ENCODE results near the gene ADAMTSL4. TPM values are rescaled to one million over a fixed set of nuclear protein-coding genes. Genes with fewer than 3 reads are reported as not detected.

The ADAMTSL4 gene
- total RNA-seq, 1 experiment from 2014 or later, result 0.87 TPM

DNA sequence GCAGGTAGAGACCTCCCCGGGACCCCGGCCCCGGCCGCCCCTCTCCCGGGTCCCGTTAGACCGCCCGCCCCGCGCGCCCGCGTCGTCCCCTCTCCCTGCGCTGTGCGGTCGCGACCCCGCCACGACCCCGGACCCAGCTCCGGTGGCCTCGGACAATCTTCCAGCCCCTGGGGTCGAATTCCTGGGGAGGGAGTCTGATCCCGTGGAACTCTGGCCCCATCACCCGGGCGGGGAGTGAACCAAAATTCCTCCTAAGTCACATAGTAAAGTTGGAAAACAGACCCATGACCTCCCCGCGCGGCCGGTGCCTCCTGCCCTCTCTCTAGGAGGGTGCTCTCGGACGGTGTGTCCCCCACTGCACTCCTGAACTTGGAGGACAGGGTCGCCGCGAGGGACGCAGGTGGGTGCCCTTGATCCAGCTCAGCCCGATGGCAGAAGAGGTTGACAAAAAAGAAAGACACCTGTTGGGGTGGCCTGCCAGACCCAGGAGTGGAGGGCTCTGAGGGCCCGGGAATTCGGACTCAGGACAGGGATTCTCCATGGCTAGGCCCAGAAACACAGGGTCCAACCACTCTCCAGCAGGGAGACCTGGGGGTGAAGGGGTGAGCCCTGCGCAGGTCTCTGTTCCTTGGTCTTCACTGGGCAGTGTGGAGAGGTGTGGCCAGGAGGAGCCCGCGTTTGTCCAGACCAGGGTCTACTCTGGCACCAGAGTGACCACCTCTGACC is 451 bp downstream of the ADAMTSL4 start:
- no peak for DNase-seq
- no peaks in the 10 kb centered on the region for H3K36me3 ChIP-seq (ENCODE audit: low read depth, low read length)
- no peak overlapping the region for H3K9ac ChIP-seq (ENCODE audit: low read length)
- peak overlapping the region; percentile 85 for H3K4me2 ChIP-seq (ENCODE audit: low read length)
- peak overlapping the region; percentile 70 for H2AFZ ChIP-seq (ENCODE audit: low read length)
- H3F3A ChIP-seq (ENCODE audit: low read length, unreplicated experiment), result no peaks in the 10 kb centered on the region
- POLR2A ChIA-PET (ENCODE audit: unreplicated experiment), result no interaction called here
- peaks cover 20% of the 10 kb centered on the region for H3K4me1 ChIP-seq (ENCODE audit: insufficient read depth, low read length)
- no peaks in the 10 kb centered on the region for H4K20me1 ChIP-seq (ENCODE audit: low read length)
- no peaks in the 10 kb centered on the region for H3K9me2 ChIP-seq (replicated peaks; ENCODE audit: low read length)
- TF ChIP-seq EZH2phosphoT487 (IDR thresholded peaks at IDR 0.05; ENCODE audit: borderline replicate concordance, low read length), result no peak
- TF ChIP-seq, protein P1, sequence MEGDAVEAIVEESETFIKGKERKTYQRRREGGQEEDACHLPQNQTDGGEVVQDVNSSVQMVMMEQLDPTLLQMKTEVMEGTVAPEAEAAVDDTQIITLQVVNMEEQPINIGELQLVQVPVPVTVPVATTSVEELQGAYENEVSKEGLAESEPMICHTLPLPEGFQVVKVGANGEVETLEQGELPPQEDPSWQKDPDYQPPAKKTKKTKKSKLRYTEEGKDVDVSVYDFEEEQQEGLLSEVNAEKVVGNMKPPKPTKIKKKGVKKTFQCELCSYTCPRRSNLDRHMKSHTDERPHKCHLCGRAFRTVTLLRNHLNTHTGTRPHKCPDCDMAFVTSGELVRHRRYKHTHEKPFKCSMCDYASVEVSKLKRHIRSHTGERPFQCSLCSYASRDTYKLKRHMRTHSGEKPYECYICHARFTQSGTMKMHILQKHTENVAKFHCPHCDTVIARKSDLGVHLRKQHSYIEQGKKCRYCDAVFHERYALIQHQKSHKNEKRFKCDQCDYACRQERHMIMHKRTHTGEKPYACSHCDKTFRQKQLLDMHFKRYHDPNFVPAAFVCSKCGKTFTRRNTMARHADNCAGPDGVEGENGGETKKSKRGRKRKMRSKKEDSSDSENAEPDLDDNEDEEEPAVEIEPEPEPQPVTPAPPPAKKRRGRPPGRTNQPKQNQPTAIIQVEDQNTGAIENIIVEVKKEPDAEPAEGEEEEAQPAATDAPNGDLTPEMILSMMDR (conservative IDR thresholded peaks at IDR 0.05; ENCODE audit: low read depth, low read length), result no peak
- TF ChIP-seq EZH2 (IDR thresholded peaks at IDR 0.05; ENCODE audit: low read length, unreplicated experiment), result no peak
- no peaks in the 10 kb centered on the region for H3K79me2 ChIP-seq (ENCODE audit: low read length)
- no peaks in the 10 kb centered on the region for H3K27me3 ChIP-seq (ENCODE audit: low read length)
- no peaks in the 10 kb centered on the region for H3K9me3 ChIP-seq (ENCODE audit: low read length)
- H3K4me3 ChIP-seq (ENCODE audit: low read length), result peak overlapping the region; percentile 60
- intact Hi-C loops (cut with micrococcal nuclease), result loop anchor here (5.0 kb wide), 1 partner anchor 87 kb away; no protein-coding TSS in a partner anchor
- BruUV-seq (replicated peaks), result no TSS peak
- CTCF ChIA-PET, result no interaction called here
- no peak overlapping the region for H3K27ac ChIP-seq (ENCODE audit: low read length)
- peak; percentile 1; the same call in 1 of the 2 replicates for ATAC-seq

DNA sequence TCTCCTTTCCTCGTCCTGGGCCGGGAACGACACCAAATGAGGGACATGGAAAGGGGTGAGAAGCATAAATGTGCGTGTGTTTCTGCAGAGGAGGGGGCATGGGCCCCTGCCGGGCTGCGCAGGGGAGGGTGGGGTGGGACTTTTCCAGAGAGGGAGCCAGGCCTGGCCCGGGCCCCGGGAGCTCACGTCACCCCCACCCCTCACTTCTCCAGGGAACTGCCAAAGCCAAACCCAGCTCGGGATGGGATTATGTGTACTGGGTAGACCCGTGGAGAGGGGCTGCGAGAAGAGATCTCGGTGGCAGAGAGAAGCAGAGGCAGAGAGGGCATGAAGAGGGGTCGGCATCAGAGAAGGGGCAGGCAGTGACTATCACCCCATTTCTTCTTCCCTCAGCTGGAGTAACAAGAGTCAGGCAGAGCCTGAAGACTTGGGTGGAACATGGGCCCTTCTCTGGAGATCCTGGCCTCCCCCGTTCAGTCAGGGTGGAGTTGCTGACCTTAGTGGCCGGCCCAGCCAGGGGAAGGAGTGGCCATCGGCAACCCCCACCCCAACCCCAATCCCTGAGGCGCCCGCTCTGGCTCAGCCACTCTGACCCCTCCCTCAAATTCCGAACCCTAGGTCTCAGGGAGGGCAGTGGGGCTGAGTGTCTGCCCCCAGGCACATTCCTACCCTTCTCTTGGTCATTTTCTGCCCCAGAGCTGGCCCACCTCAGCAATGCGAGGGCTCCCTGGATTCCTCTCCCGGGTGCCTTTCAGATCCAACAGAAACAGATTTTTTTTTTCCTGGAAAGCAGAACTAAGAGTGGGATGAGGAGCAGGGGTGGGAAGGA is 1.2 kb downstream of the ADAMTSL4 start:
- TF ChIP-seq EZH2 (IDR thresholded peaks at IDR 0.05; ENCODE audit: low read length, unreplicated experiment), result no peak
- TF ChIP-seq, protein P1 (conservative IDR thresholded peaks at IDR 0.05; ENCODE audit: low read depth, low read length), result no peak
- TF ChIP-seq EZH2phosphoT487 (IDR thresholded peaks at IDR 0.05; ENCODE audit: borderline replicate concordance, low read length), result no peak
- H3K36me3 ChIP-seq (ENCODE audit: low read depth, low read length), result no peaks in the 10 kb centered on the region
- intact Hi-C loops (cut with micrococcal nuclease), result no loop called here
- H3K79me2 ChIP-seq (ENCODE audit: low read length), result no peaks in the 10 kb centered on the region
- CTCF ChIA-PET, result no interaction called here
- no peaks in the 10 kb centered on the region for H3F3A ChIP-seq (ENCODE audit: low read length, unreplicated experiment)
- H3K4me1 ChIP-seq (ENCODE audit: insufficient read depth, low read length), result peaks cover 20% of the 10 kb centered on the region
- no peaks in the 10 kb centered on the region for H4K20me1 ChIP-seq (ENCODE audit: low read length)
- no peak overlapping the region for H3K27ac ChIP-seq (ENCODE audit: low read length)
- POLR2A ChIA-PET (ENCODE audit: unreplicated experiment), result no interaction called here
- H3K27me3 ChIP-seq (ENCODE audit: low read length), result no peaks in the 10 kb centered on the region
- no peak overlapping the region for H3K4me3 ChIP-seq (ENCODE audit: low read length)
- H2AFZ ChIP-seq (ENCODE audit: low read length), result no peak overlapping the region
- no peak for DNase-seq
- no peak overlapping the region for H3K4me2 ChIP-seq (ENCODE audit: low read length)
- no peaks in the 10 kb centered on the region for H3K9me2 ChIP-seq (replicated peaks; ENCODE audit: low read length)
- no peak for ATAC-seq
- no TSS peak for BruUV-seq (replicated peaks)
- no peaks in the 10 kb centered on the region for H3K9me3 ChIP-seq (ENCODE audit: low read length)
- H3K9ac ChIP-seq (ENCODE audit: low read length), result no peak overlapping the region

Measured in PC-3 (cell line).